Kidney epithelial cell (primary cell): Measurements from ENCODE around the gene FYN. TPM values are rescaled to one million over a fixed set of nuclear protein-coding genes. Genes with fewer than 3 reads are reported as not detected.

Experiments used
- DNase-seq: peaks from one replicate; pipeline ENCODE4 v3.0.0-alpha.2; 2010; ENCODE audit warnings: low read depth
- H3K27me3 ChIP-seq: 2 replicates; pipeline ENCODE4 v1.6.0; 2011; ENCODE audit warnings: low read length; ENCODE audit not compliant: control insufficient read depth, insufficient read depth
- H3K36me3 ChIP-seq: 2 replicates; pipeline ENCODE4 v1.5.1; 2011; ENCODE audit warnings: low read length; ENCODE audit not compliant: control insufficient read depth, insufficient read depth
- H3K4me3 ChIP-seq: 2 replicates; pipeline ENCODE4 v1.5.1; 2011; ENCODE audit warnings: low read depth, mild to moderate bottlenecking, control low read depth, low read length
- total RNA-seq: library from RNA; depleted of rRNA; stranded (reverse); fragments of >200 nt; gene quantifications from 2 replicates; pipeline ENCODE4 v1.2.3, GENCODE V29; 2015
- TF ChIP-seq, protein P1 (sequence below): IDR thresholded peaks from 2 replicates; pipeline ENCODE4 v1.5.1; 2011; ENCODE audit warnings: mild to moderate bottlenecking, moderate library complexity, low read length, control low read depth, inconsistent platforms; ENCODE audit not compliant: insufficient read depth, poor library complexity, severe bottlenecking

FYN gene
- total RNA-seq, 1 donor from 2014 or later = 133 TPM

GRCh38 chr6:111870742-111871064 lies 2.5 kb downstream of the FYN start:
- no peaks in the 10 kb centered on the region for H3K36me3 ChIP-seq
- TF ChIP-seq, protein P1, sequence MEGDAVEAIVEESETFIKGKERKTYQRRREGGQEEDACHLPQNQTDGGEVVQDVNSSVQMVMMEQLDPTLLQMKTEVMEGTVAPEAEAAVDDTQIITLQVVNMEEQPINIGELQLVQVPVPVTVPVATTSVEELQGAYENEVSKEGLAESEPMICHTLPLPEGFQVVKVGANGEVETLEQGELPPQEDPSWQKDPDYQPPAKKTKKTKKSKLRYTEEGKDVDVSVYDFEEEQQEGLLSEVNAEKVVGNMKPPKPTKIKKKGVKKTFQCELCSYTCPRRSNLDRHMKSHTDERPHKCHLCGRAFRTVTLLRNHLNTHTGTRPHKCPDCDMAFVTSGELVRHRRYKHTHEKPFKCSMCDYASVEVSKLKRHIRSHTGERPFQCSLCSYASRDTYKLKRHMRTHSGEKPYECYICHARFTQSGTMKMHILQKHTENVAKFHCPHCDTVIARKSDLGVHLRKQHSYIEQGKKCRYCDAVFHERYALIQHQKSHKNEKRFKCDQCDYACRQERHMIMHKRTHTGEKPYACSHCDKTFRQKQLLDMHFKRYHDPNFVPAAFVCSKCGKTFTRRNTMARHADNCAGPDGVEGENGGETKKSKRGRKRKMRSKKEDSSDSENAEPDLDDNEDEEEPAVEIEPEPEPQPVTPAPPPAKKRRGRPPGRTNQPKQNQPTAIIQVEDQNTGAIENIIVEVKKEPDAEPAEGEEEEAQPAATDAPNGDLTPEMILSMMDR = no peak
- H3K4me3 ChIP-seq = no peak overlapping the region

DNA sequence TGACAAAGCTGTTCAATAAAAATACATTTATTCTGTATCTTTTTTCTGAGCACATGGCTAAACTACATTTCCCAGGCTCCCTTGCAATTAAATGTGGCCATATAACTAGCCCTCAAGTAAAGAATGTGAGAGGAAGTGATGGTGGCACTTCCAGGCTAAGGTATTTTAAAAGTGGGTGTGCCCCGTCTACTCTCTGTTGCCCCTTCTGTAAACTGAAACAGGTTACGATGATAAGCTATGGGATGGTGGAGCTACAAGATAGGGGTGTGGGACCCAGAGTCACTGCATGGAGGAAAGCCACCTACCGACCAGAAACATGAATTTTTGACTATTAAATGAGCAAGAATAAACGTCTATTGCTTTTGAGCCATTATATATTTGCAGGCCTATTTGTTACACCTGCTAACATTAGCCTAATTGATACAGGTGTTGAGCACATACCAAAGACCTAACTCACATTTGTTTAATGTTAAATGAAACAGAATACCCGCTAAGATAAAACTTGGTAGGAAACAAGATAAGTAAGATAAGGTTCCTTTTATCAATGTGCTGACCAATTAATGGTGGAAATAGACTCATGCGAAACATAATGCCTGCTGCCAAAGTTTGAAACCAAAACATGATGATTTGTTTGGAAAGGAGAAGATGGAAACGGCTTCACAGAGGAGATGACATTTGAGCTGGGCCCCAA lies 3.1 kb downstream of the FYN start:
- no peak overlapping the region for H3K4me3 ChIP-seq
- DNase-seq = no peak
- TF ChIP-seq, protein P1 = no peak
- H3K36me3 ChIP-seq = no peaks in the 10 kb centered on the region
- H3K27me3 ChIP-seq = no peaks in the 10 kb centered on the region

More at GRCh38 chr6:111870742-111871064, 2.5 kb downstream of the FYN start:
- no peak for DNase-seq
- H3K27me3 ChIP-seq = no peaks in the 10 kb centered on the region

DNA sequence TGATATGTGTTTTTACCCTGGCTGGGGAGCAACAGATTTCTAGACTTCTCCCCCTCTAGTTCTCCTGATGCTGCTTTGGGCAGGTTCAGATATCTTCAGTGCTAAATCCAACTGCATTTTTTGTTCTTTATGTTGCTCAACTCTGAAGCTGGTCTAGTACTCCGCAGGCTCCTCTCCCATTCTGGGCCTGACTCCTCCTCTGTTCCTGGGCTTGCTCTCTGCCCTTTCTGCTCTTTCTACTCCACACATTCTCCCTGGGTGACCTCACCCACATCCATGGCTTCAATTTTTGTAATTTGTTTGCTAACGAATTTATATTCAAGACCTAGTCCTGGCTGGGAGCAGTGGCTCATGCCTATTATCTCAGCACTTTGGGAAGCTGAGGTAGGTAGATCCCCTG lies 6.4 kb downstream of the FYN start:
- no peak for DNase-seq
- TF ChIP-seq, protein P1 = no peak
- Histone ChIP-seq H3K27me3 (no peaks in the 10 kb centered on the region), H3K36me3 (no peaks in the 10 kb centered on the region), H3K4me3 (no peak overlapping the region)

- TF ChIP-seq, protein P1 = no peak
- H3K27me3 ChIP-seq = no peaks in the 10 kb centered on the region
- no peak for DNase-seq
- no peak overlapping the region for H3K4me3 ChIP-seq
- H3K36me3 ChIP-seq = no peaks in the 10 kb centered on the region
Measured at GRCh38 chr6:111865909-111866546, 7.2 kb downstream of the FYN start.

GRCh38 chr6:111865049-111865585 lies 8.1 kb downstream of the FYN start:
- no peaks in the 10 kb centered on the region for H3K36me3 ChIP-seq
- DNase-seq = no peak
- TF ChIP-seq, protein P1 = no peak
- no peak overlapping the region for H3K4me3 ChIP-seq
- H3K27me3 ChIP-seq = no peaks in the 10 kb centered on the region
